ENCODE measurements around the gene MELTF.

GRCh38 chr3:197006860-197007259, 22.8 kb downstream of the MELTF start:
- TF ChIP-seq CTCF (IDR thresholded peaks at IDR 0.05; ENCODE audit: poor library complexity, severe bottlenecking): no peak
- no peak for TF ChIP-seq EP300 (conservative IDR thresholded peaks at IDR 0.05; ENCODE audit: poor library complexity, severe bottlenecking)
- TF ChIP-seq MXI1 (conservative IDR thresholded peaks at IDR 0.05; ENCODE audit: poor library complexity, severe bottlenecking): no peak
- no peak for TF ChIP-seq EZH2 (IDR thresholded peaks at IDR 0.05; ENCODE audit: borderline replicate concordance, insufficient read depth, low read length, poor library complexity, severe bottlenecking)
- no peak for TF ChIP-seq RAD21 (conservative IDR thresholded peaks at IDR 0.05)
- no peak for TF ChIP-seq TAF1 (IDR thresholded peaks at IDR 0.05; ENCODE audit: low read depth)
